Brain microvascular endothelial cell (primary cell): ENCODE results near the gene SLC25A44.

ENCODE experiments used
- DNase-seq: peaks from one replicate; pipeline ENCODE4 v3.0.0-alpha.2; 2020
- H3K27ac ChIP-seq: fragments of 250-450 bp; sonication (Bioruptor Pico); 2 replicates; pipeline ENCODE4 v1.5.1; 2020; ENCODE audit warnings: mild to moderate bottlenecking, moderate library complexity
- H3K27me3 ChIP-seq: fragments of 250-450 bp; sonication (Bioruptor Pico); replicated peaks from 2 replicates; pipeline ENCODE4 v1.5.1; 2020; ENCODE audit warnings: mild to moderate bottlenecking
- H3K36me3 ChIP-seq: fragments of 250-450 bp; sonication (Bioruptor Pico); replicated peaks from 2 replicates; pipeline ENCODE4 v1.5.1; 2020; ENCODE audit warnings: mild to moderate bottlenecking
- H3K4me3 ChIP-seq: 2 replicates; pipeline ENCODE4 v1.5.1; 2011; ENCODE audit warnings: low read depth, mild to moderate bottlenecking, control low read depth, low read length, moderate library complexity
- in situ Hi-C: cut with HindIII; loops from 2 replicates; pipeline ENCODE4 v1.10.0; 2017; ENCODE audit warnings: low sequenced_read_pairs, low pct_ligation_motif_present
- TF ChIP-seq, protein P1 (sequence below): IDR thresholded peaks from 2 replicates; pipeline ENCODE4 v1.5.1; 2011; ENCODE audit warnings: low read depth, mild to moderate bottlenecking, moderate library complexity, low read length, control low read depth, inconsistent platforms; ENCODE audit errors: missing control alignments

The SLC25A44 gene, protein sequence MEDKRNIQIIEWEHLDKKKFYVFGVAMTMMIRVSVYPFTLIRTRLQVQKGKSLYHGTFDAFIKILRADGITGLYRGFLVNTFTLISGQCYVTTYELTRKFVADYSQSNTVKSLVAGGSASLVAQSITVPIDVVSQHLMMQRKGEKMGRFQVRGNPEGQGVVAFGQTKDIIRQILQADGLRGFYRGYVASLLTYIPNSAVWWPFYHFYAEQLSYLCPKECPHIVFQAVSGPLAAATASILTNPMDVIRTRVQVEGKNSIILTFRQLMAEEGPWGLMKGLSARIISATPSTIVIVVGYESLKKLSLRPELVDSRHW

GRCh38 chr1:156193488-156194299 is at the start of gene SLC25A44:
TSS of gene SLC25A44 (plus strand) at chr1:156194104. CDS start at chr1:156199848, 5,744 bp downstream.
- TF ChIP-seq, protein P1, sequence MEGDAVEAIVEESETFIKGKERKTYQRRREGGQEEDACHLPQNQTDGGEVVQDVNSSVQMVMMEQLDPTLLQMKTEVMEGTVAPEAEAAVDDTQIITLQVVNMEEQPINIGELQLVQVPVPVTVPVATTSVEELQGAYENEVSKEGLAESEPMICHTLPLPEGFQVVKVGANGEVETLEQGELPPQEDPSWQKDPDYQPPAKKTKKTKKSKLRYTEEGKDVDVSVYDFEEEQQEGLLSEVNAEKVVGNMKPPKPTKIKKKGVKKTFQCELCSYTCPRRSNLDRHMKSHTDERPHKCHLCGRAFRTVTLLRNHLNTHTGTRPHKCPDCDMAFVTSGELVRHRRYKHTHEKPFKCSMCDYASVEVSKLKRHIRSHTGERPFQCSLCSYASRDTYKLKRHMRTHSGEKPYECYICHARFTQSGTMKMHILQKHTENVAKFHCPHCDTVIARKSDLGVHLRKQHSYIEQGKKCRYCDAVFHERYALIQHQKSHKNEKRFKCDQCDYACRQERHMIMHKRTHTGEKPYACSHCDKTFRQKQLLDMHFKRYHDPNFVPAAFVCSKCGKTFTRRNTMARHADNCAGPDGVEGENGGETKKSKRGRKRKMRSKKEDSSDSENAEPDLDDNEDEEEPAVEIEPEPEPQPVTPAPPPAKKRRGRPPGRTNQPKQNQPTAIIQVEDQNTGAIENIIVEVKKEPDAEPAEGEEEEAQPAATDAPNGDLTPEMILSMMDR = peak; percentile 64
- in situ Hi-C loops = no loop called here

GRCh38 chr1:156144742-156145141 is 49.2 kb upstream of the SLC25A44 start:
- in situ Hi-C loops = no loop called here

More at GRCh38 chr1:156193488-156194299, at the start of gene SLC25A44:
- Histone ChIP-seq H3K27ac (peak within 1 kb of the TSS; percentile 84), H3K4me3 (peak within 1 kb of the TSS; percentile 95), H3K27me3 (no peaks in the 10 kb centered on the region), H3K36me3 (peaks cover 7% of the 10 kb centered on the region)
- peak; percentile 98 for DNase-seq

GRCh38 chr1:156145650-156146019 is 48.3 kb upstream of the SLC25A44 start:
- H3K27me3 ChIP-seq = peaks cover 8% of the 10 kb centered on the region
- no peak overlapping the region for H3K27ac ChIP-seq
- H3K4me3 ChIP-seq = no peak overlapping the region
- no peak for DNase-seq
- peaks cover 8% of the 10 kb centered on the region for H3K36me3 ChIP-seq
- TF ChIP-seq, protein P1 = no peak
- in situ Hi-C loops = no loop called here

More at GRCh38 chr1:156144742-156145141, 49.2 kb upstream of the SLC25A44 start:
- DNase-seq = no peak
- Histone ChIP-seq H3K4me3 (no peak overlapping the region), H3K27me3 (peaks cover 2% of the 10 kb centered on the region), H3K36me3 (peaks cover 15% of the 10 kb centered on the region), H3K27ac (no peak overlapping the region)
- TF ChIP-seq, protein P1 = no peak

DNA sequence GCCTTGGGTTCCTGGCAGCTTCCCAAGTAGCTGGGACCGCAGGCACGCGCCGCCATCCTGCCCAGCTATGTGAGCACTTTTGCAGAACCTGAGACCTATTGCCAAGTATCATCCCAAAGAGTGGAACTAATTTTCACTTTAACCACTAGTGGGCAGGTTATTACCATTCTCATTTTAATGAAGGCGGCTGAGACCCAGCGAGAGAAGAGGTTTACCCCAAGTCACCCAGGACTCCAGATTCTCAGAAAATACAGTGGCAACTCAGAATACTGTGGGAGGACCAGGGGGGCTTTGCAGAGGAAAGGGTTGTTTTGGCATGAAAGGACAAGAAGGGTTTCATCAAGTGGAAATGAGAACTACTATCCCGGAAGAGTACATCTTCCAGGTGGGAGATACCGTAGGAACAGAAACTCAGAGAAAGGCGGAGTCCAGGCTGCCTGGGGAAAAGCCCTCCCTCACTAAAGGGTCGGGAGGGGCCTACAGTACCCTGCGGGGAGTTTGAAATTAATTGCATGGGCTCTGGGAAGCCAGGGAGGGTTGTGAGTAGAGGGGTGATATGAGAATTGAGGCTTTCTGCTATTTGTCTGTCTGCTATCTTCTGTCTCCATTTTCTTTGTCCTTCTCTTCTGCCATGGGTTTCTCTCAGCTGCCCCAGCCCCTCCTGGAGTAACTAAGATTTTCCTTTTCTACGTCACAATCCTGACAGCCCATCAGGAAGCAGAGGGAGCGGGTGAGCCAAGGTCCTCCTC is 47.7 kb upstream of the SLC25A44 start:
- H3K27ac ChIP-seq = no peak overlapping the region
- peaks cover 8% of the 10 kb centered on the region for H3K27me3 ChIP-seq
- H3K4me3 ChIP-seq = no peak overlapping the region
- DNase-seq = peak; percentile 92
- TF ChIP-seq, protein P1 = peak; percentile 73
- H3K36me3 ChIP-seq = peaks cover 2% of the 10 kb centered on the region
- in situ Hi-C loops = no loop called here

DNA sequence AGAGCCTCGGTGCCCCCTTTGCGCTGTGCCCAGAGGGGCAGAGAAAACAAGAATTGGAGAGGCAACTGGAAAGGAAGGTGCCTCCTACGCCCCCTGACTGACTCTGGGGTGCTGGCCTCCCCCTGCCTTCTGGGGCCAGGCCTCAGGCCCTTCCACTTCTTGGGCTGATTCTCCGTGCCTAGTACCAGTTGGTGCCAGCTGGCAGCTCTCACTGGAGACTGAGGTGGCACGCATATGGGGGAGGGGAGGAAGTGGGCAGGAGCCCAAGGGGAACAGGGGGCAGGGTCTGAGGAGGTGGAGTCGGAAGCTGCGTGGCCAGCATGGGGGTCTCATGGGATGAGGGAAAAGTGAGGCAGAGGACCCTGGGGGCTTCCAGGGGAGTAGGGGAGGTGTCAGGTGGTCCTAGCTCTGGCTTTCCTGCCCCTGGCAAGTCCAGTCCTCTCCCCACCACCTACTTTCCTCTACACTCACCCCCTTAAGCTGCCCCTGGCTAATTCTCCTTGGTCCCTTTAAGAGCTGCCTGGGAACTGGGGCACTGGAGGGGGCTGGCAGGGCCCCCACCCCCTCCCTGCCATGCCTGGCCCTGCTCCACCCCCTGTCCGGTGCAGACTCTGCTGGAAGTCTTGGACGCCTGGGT is 47.0 kb upstream of the SLC25A44 start:
- TF ChIP-seq, protein P1 = no peak
- in situ Hi-C loops = no loop called here
- H3K36me3 ChIP-seq = no peaks in the 10 kb centered on the region
- H3K4me3 ChIP-seq = no peak overlapping the region
- H3K27me3 ChIP-seq = peaks cover 8% of the 10 kb centered on the region
- H3K27ac ChIP-seq = no peak overlapping the region
- no peak for DNase-seq
